GM10266 (cell line): ENCODE measurements around the gene CACNA2D3.

Experiments
- DNase-seq: peaks from one replicate; pipeline ENCODE4 v3.0.0; 2012; ENCODE audit errors: extremely low spot score
- CTCF ChIP-seq: IDR thresholded peaks from 2 replicates; pipeline ENCODE4 v1.5.1; 2012; ENCODE audit warnings: mild to moderate bottlenecking, low read depth; ENCODE audit not compliant: control insufficient read depth, insufficient read depth; ENCODE audit errors: missing control alignments

The CACNA2D3 gene

GRCh38 chr3:54360320-54360719 lies 238.0 kb downstream of the CACNA2D3 start:
- TF ChIP-seq CTCF: no peak
- DNase-seq: no peak

GRCh38 chr3:54361746-54362283 lies 239.5 kb downstream of the CACNA2D3 start:
- TF ChIP-seq CTCF: no peak
- DNase-seq: no peak

- TF ChIP-seq CTCF: no peak
- no peak for DNase-seq
Observed at GRCh38 chr3:54366007-54366750, 243.8 kb downstream of the CACNA2D3 start.

- DNase-seq: no peak
- no peak for TF ChIP-seq CTCF
Observed at GRCh38 chr3:54366839-54367238, 244.5 kb downstream of the CACNA2D3 start.

GRCh38 chr3:54372232-54372631 lies 249.9 kb downstream of the CACNA2D3 start:
- no peak for DNase-seq
- TF ChIP-seq CTCF: no peak

GRCh38 chr3:54374214-54374852 lies 252.0 kb downstream of the CACNA2D3 start:
- peak; percentile 13 for DNase-seq
- peak; percentile 24 for TF ChIP-seq CTCF

- no peak for TF ChIP-seq CTCF
- no peak for DNase-seq
Observed at GRCh38 chr3:54376142-54376807, 253.9 kb downstream of the CACNA2D3 start.
